HepG2 (cell line): ENCODE data around the gene RPS6KB1. TPM values are rescaled to one million over a fixed set of nuclear protein-coding genes. Genes with fewer than 3 reads are reported as not detected.

Experiments used
- BRF2 ChIP-seq: sonication (generic); formaldehyde crosslinking; IDR thresholded peaks from 2 replicates; pipeline ENCODE4 v1.8.1; 2022; ENCODE audit warnings: mild to moderate bottlenecking, missing genetic modification reagents
- GABPB1 ChIP-seq: IDR thresholded peaks from 2 replicates; pipeline ENCODE4 v1.6.1; 2016; ENCODE audit warnings: mild to moderate bottlenecking, missing genetic modification reagents, moderate library complexity, missing compliant biosample characterization
- HNF1A ChIP-seq, 2 experiments: sonication (generic) in 1 of 2; formaldehyde crosslinking in 1 of 2; IDR thresholded peaks; 2 replicates each; pipeline versions ENCODE4 v1.4.0 to v1.6.1; 2016 to 2020; ENCODE audit warnings: borderline replicate concordance in 1 of 2, low read depth in 1 of 2, mild to moderate bottlenecking in 1 of 2, missing genetic modification reagents in 1 of 2
- HOXA3 ChIP-seq: sonication (generic); formaldehyde crosslinking; IDR thresholded peaks from 2 replicates; pipeline ENCODE4 v1.5.0; 2020; ENCODE audit warnings: missing genetic modification reagents
- SOX5 ChIP-seq: IDR thresholded peaks from 2 replicates; pipeline ENCODE4 v1.6.1; 2016; ENCODE audit warnings: borderline replicate concordance
- STAG1 ChIP-seq: sonication (generic); formaldehyde crosslinking; IDR thresholded peaks from 2 replicates; pipeline ENCODE4 v1.4.0; 2020; ENCODE audit warnings: missing genetic modification reagents
- ZBTB43 ChIP-seq: sonication (generic); formaldehyde crosslinking; conservative IDR thresholded peaks from 2 replicates; pipeline ENCODE4 v1.4.0; 2020; ENCODE audit warnings: missing genetic modification reagents
- ZNF230 ChIP-seq: sonication (generic); formaldehyde crosslinking; IDR thresholded peaks from 2 replicates; pipeline ENCODE4 v1.4.0; 2020; ENCODE audit warnings: mild to moderate bottlenecking, missing genetic modification reagents
- ZNF350 ChIP-seq: sonication (generic); formaldehyde crosslinking; IDR thresholded peaks from 2 replicates; pipeline ENCODE4 v1.4.0; 2020; ENCODE audit warnings: mild to moderate bottlenecking, low read depth, missing genetic modification reagents, borderline replicate concordance
- ZNF407 ChIP-seq: sonication (generic); formaldehyde crosslinking; IDR thresholded peaks from one replicate; pipeline ENCODE4 v1.5.1; 2020; ENCODE audit warnings: mild to moderate bottlenecking, missing genetic modification reagents; ENCODE audit errors: not compliant biosample characterization
- ZNF652 ChIP-seq: IDR thresholded peaks from 2 replicates; pipeline ENCODE4 v1.6.1; 2016; ENCODE audit warnings: low read depth, borderline replicate concordance
- ZNF850 ChIP-seq: sonication (generic); formaldehyde crosslinking; conservative IDR thresholded peaks from 2 replicates; pipeline ENCODE4 v1.9.0; 2021; ENCODE audit warnings: mild to moderate bottlenecking, missing genetic modification reagents
- polyA plus RNA-seq, 8 experiments: library from polyadenylated mRNA; depleted of rRNA in 3 of 8; stranded (reverse) in 7 of 8; unstranded in 1 of 8; fragments of >200 nt; fragmentation: Illumina TruSeq in 4 of 8; extraction: Trizol in 4 of 8; gene quantifications; 2 replicates each; pipeline versions ENCODE4 v1.2.1 to v1.2.3, GENCODE V29; 2011 to 2016; ENCODE audit warnings: low read depth in 4 of 8, missing spikeins in 1 of 8, mixed read lengths in 1 of 8; ENCODE audit not compliant: insufficient read depth in 1 of 8
- total RNA-seq, 5 experiments: library from RNA; depleted of rRNA; stranded (reverse); fragments of >200 nt; fragmentation: Illumina TruSeq; extraction: Trizol; gene quantifications; 2 replicates each; pipeline ENCODE4 v1.2.3, GENCODE V29; 2016; ENCODE audit warnings: low read depth in 1 of 5

RPS6KB1 gene
- total and polyA plus RNA-seq, 2 of the 13 experiments (the other 11 are each of a cell fraction or from before 2014, with no cell fraction given), result 16.5 to 42.2 TPM

- TF ChIP-seq ZNF407 (CRISPR knock-in tag) (no peak), HNF1A (IDR thresholded peaks at IDR 0.05; ENCODE audit: low read depth) (peak; percentile 66), HNF1A (CRISPR knock-in tag; IDR thresholded peaks at IDR 0.05; ENCODE audit: borderline replicate concordance) (peak; percentile 88), ZNF350 (CRISPR knock-in tag) (no peak), ZBTB43 (CRISPR knock-in tag) (peak; percentile 48; the same call in 1 of the 2 replicates), ZNF850 (CRISPR knock-in tag) (no peak), ZNF230 (CRISPR knock-in tag) (0 out of 2 replicates have a peak, but pooled peaks have one; percentile 16), GABPB1 (0 out of 2 replicates have a peak, but pooled peaks have one; percentile 0), BRF2 (CRISPR knock-in tag) (peak; percentile 7; the same call in 1 of the 2 replicates), STAG1 (CRISPR knock-in tag) (no peak), SOX5 (CRISPR knock-in tag) (no peak; the same call in 1 of the 2 replicates), HOXA3 (CRISPR knock-in tag) (peak; percentile 73), ZNF652 (CRISPR knock-in tag) (peak; percentile 86)
These were observed 46.3 kb upstream of the RPS6KB1 start (continued) for GRCh38 chr17:59846394-59847165.
